Tibial nerve (tissue), 3 donors: ENCODE data around the gene KCNH2.

Source experiments
- POLR2A ChIP-seq, 2 donors: fragments of 450-650 bp; IDR thresholded peaks; one replicate each; pipeline ENCODE4 v1.6.1; 2017; ENCODE audit warnings: antibody characterized with exemption in 2 of 2, mild to moderate bottlenecking in 2 of 2, moderate library complexity in 2 of 2
- TF ChIP-seq, protein P1 (sequence below), 5 experiments: fragments of 200-600 bp in 3 of 5; fragments of 450-650 bp in 2 of 5; sonication (generic) in 3 of 5; IDR thresholded peaks; one replicate each; pipeline ENCODE4 v1.5.1; 2016 to 2019; ENCODE audit warnings: antibody characterized with exemption in 5 of 5, mild to moderate bottlenecking in 3 of 5, moderate library complexity in 2 of 5

DNA sequence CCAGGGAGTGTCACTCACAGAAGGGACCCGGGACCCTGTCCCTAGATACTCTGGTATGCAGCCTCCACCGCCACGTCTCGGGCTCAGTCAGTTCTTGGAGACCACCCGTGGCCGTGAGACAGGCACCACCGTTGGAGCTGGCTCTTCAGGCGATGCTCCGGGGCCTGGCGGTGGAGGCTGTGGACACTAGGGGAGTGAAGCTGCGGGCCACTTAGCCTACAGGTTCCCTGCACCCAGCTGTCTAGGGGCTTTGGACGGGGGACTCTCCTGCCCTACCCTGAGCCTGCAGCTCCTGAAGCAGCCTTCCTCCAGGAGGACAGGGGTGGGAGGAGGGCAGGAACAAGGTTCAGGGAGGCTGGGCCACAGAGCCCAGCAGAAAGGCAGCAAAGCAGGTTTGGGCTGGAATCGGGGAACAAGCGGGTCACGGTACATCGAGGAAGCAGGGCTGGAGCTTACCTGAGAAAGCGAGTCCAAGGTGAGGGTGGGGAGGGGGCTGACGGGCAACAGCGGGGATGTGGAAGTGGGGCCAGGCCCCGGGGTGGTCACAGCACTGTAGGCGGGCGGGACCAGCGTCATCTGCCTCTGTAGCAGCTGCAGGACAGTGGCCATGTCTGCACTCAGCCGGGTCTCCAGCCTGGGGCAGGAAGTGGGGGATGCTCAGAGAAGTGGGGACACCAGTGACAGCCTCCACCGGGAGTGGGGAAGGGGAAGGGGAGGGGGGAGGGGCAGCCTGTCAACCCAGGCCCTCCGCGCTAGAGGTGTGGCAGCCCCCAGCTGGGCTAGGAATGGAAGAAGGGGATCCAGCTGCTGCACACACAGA lies 31.5 kb downstream of the KCNH2 start:
- TF ChIP-seq POLR2A (IDR thresholded peaks at IDR 0.05) = no peak
- TF ChIP-seq, protein P1, sequence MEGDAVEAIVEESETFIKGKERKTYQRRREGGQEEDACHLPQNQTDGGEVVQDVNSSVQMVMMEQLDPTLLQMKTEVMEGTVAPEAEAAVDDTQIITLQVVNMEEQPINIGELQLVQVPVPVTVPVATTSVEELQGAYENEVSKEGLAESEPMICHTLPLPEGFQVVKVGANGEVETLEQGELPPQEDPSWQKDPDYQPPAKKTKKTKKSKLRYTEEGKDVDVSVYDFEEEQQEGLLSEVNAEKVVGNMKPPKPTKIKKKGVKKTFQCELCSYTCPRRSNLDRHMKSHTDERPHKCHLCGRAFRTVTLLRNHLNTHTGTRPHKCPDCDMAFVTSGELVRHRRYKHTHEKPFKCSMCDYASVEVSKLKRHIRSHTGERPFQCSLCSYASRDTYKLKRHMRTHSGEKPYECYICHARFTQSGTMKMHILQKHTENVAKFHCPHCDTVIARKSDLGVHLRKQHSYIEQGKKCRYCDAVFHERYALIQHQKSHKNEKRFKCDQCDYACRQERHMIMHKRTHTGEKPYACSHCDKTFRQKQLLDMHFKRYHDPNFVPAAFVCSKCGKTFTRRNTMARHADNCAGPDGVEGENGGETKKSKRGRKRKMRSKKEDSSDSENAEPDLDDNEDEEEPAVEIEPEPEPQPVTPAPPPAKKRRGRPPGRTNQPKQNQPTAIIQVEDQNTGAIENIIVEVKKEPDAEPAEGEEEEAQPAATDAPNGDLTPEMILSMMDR (IDR thresholded peaks at IDR 0.05) = no peak
